ENCODE data around the gene UNC13B.
A peak's percentile ranks its signal among the peaks of the same experiment; 100 is the strongest.

DNA sequence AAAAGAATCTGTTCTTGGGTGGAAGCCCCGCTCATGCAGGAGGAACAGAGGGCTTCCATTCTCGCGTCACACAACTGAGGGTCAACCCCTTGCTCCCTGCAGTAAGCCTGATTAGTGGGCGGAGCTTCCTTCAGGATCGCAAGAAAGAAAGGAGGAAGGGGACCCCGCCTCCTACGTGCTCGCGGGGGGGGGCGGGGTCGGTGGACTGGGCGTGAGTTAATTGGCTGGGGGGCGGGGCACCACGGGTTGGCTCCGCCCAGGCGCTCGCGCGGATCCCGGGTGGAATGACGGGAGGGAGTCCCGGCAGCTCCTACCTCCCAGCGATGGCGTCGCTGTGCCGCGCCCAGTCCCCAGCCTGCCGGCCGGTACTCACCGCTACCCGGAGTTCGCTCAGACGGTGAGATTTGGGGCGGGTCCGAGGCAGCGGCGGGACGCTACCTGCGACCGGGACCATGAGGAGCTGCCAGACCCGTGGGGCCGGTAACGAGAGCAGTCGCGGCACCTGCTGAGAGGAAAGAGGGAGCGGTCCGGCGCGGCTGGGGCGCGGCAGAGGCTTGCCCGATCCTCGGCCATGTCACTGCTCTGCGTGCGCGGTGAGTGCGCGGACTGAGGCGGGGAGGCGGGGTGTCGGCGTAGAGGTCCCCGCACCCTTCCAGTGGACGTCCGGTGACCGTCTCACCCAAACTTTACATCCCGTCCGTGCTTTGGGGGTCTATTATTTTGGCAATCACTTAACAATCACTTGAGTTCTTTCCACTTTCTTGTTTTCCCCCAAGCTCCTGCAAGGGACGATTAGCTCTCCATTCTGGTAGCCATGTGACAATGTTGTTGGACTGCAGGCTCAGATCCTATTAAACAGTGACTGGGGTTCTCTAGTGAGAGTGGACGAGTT lies at the start of gene UNC13B:
- peak; percentile 50; the same call in 1 of the 2 replicates for TF ChIP-seq POLR2AphosphoS5 (IDR thresholded peaks at IDR 0.05; ENCODE audit: low read depth, low read length)
- peak; percentile 64 to 73 for TF ChIP-seq POLR2A (IDR thresholded peaks at IDR 0.05; ENCODE audit: control extremely low read depth in 1 of 2, low read depth in 2 of 2, low read length in 2 of 2)
- TF ChIP-seq, protein P1, sequence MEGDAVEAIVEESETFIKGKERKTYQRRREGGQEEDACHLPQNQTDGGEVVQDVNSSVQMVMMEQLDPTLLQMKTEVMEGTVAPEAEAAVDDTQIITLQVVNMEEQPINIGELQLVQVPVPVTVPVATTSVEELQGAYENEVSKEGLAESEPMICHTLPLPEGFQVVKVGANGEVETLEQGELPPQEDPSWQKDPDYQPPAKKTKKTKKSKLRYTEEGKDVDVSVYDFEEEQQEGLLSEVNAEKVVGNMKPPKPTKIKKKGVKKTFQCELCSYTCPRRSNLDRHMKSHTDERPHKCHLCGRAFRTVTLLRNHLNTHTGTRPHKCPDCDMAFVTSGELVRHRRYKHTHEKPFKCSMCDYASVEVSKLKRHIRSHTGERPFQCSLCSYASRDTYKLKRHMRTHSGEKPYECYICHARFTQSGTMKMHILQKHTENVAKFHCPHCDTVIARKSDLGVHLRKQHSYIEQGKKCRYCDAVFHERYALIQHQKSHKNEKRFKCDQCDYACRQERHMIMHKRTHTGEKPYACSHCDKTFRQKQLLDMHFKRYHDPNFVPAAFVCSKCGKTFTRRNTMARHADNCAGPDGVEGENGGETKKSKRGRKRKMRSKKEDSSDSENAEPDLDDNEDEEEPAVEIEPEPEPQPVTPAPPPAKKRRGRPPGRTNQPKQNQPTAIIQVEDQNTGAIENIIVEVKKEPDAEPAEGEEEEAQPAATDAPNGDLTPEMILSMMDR (IDR thresholded peaks at IDR 0.05; ENCODE audit: control extremely low read depth in 1 of 3, insufficient read depth in 1 of 3, low read depth in 1 of 3, low read length in 3 of 3) = peak in 2 of 3 experiments; percentile 7 to 8; a peak in 2 of 4 replicates
- TF ChIP-seq POU5F1 (IDR thresholded peaks at IDR 0.05; ENCODE audit: low read depth, low read length) = no peak
- TF ChIP-seq TCF12 (IDR thresholded peaks at IDR 0.05; ENCODE audit: low read depth, low read length) = no peak
- no peak for TF ChIP-seq KDM5A (IDR thresholded peaks at IDR 0.05; ENCODE audit: low read length)
- TF ChIP-seq, protein P2, sequence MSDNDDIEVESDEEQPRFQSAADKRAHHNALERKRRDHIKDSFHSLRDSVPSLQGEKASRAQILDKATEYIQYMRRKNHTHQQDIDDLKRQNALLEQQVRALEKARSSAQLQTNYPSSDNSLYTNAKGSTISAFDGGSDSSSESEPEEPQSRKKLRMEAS (IDR thresholded peaks at IDR 0.05) = peak; percentile 55
- no peak for TF ChIP-seq EZH2 (IDR thresholded peaks at IDR 0.05; ENCODE audit: low read depth, low read length, severe bottlenecking)
- TF ChIP-seq SRF (IDR thresholded peaks at IDR 0.05; ENCODE audit: low read depth, low read length) = no peak
- TF ChIP-seq SP2 (IDR thresholded peaks at IDR 0.05; ENCODE audit: low read length) = no peak
- TF ChIP-seq SP4 (IDR thresholded peaks at IDR 0.05; ENCODE audit: low read length) = no peak; the same call in none of the 2 replicates
- no peak for TF ChIP-seq EGR1 (IDR thresholded peaks at IDR 0.05; ENCODE audit: borderline replicate concordance, low read depth, low read length)
- TF ChIP-seq JUN (IDR thresholded peaks at IDR 0.05; ENCODE audit: low read depth, low read length) = no peak
